ENCODE data around the gene CST9.
"Not testable (repeated sequence)": the region's sequence is repeated elsewhere in the genome, so short reads cannot be mapped to it uniquely, and the experiment has no call there.

CST9 gene

DNA sequence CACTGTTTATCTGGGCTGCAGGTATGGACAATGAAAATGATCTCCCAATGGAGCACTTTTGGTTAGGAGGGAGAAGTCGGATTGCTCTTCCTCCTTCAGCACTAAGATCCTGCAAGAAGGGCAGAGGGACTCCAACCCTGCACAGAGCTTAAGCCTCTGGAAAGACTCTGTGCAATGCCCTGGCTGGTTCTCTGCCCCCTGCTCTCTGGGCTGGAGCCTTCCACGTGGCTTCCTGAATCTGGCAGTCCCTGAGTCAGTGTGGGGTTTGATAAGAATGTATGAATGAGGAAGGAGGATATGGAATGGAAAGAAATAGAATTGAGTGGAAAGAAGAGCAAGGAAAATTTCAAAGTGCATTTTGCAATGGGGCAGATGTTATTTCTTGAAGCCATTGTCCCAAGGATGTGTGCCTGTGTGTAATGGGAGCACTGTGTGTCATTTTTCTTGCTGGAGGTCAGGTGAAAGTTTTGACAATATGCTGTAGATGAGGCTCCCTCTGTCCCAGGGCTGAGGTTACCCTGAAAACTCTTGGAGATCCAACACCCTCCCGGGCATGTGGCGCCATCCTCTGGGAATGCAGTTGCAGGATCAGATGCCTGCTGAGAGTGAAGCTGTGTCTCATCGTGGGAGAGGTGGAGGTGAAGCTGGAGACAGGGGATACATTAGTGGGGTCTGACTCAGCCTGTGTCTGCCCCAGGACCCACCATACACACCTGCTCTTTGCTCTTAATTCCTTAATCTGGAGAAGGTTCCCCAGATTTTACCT, 21.1 kb downstream of the CST9 start:
- no peak overlapping the region for H3K4me3 ChIP-seq (ENCODE audit: control insufficient read depth, low read depth, low read length)
- no peak for TF ChIP-seq CTCF (conservative IDR thresholded peaks at IDR 0.05; ENCODE audit: control insufficient read depth, insufficient read depth, low read depth, low read length)
- DNase-seq (ENCODE audit: low read depth), result no peak

DNA sequence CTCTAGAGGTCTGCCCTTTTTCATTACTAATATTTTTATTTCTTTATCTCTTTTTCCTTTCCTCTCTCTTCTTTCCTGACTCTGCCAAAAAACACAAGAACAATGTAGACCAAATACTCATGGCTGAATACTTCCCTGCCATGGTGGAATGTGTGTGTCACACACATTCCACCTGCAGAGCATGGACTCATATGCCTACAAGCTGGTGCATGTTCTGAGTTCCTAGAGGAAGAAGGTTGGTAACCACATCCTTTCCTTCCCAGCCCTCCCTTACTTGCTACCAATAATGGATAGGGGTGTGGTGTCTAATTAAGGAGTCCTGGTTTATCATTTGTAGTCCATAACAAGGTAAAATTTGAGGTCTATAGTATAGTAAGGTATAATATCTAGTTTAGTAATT, 22.2 kb downstream of the CST9 start:
- no peak for TF ChIP-seq CTCF (conservative IDR thresholded peaks at IDR 0.05; ENCODE audit: control insufficient read depth, insufficient read depth, low read depth, low read length)
- H3K4me3 ChIP-seq (ENCODE audit: control insufficient read depth, low read depth, low read length), result no peak overlapping the region

DNA sequence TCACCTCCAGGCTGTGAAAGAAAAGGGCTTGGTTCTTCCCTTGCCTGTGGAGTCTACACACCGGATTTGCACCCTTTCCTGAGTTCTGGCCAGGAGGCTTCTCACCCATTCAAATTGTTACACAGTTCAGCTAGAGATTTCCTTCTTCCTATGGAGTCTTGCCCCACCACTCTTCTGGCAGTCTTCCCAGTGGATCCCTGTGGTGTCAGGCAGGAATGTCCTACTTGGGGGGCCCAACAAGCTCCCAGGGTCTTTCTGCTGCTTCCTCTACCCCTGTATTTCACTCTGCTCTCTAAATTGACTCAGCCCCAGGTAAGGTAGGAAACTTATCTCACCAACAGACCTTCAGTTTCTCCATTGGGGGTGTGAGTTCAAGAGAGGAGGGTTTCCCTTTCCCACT, 23.4 kb downstream of the CST9 start:
- no peak for TF ChIP-seq CTCF (conservative IDR thresholded peaks at IDR 0.05; ENCODE audit: control insufficient read depth, insufficient read depth, low read depth, low read length)
- DNase-seq (ENCODE audit: low read depth), result no peak
- H3K4me3 ChIP-seq (ENCODE audit: control insufficient read depth, low read depth, low read length), result no peak overlapping the region

More for the DNA sequence above, 22.2 kb downstream of the CST9 start:
- no peak for DNase-seq (ENCODE audit: low read depth)

- not testable (repeated sequence) for H3K4me3 ChIP-seq (ENCODE audit: control insufficient read depth, low read depth, low read length); DNase-seq (ENCODE audit: low read depth)
Observed at GRCh38 chr20:23581833-23582232, 23.9 kb downstream of the CST9 start.

DNA sequence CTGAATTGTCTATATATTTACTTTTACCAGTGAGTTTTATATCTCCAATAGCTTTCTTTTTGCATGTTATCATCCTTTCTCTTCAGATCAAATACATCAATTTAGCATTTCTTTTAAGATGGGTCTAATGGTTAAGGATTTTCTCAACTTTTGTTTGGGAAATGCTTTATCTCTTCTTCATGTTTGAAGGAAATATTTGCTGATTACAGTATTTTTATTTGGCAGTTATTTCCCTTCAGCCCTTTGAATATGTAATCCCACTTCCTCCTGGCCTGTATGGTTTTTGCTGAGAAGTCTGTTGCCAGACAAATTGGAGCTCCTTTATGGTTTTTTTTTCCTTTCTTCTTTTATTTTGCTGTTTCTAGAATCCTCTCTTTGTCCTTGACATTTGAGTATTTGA, 30.7 kb downstream of the CST9 start:
- no peak for TF ChIP-seq CTCF (conservative IDR thresholded peaks at IDR 0.05; ENCODE audit: control insufficient read depth, insufficient read depth, low read depth, low read length)
- no peak overlapping the region for H3K4me3 ChIP-seq (ENCODE audit: control insufficient read depth, low read depth, low read length)
- DNase-seq (ENCODE audit: low read depth), result no peak

DNA sequence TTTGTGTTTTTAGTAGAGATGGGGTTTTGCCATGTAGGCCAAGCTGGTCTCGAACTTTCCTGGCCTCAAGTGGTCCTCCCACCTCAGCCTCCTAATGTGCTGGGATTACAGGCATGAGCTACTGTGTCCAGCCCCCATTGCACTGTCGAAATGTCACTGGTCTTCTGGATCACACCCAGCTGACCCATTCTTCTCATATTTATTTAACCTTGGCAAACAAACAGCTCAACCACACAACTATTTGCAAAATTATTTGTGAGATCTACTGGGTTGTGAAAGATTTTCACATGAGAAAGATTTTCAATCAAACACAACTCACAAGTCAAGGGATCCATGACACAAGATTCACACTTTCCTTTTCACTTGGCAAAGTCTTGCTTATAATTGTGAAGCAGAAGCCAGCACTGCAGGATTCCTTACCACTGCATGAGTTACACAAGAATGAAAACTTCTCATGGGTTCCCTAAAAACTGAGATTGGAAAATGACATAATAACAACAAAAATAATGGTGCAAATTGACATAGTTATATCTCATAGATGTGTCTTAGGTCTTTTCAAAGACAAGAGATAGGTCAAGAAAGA, 35.4 kb downstream of the CST9 start:
- no peak for DNase-seq (ENCODE audit: low read depth)
- no peak overlapping the region for H3K4me3 ChIP-seq (ENCODE audit: control insufficient read depth, low read depth, low read length)
- no peak for TF ChIP-seq CTCF (conservative IDR thresholded peaks at IDR 0.05; ENCODE audit: control insufficient read depth, insufficient read depth, low read depth, low read length)

GRCh38 chr20:23569570-23569969, 36.1 kb downstream of the CST9 start:
- DNase-seq (ENCODE audit: low read depth), result no peak
- TF ChIP-seq CTCF (conservative IDR thresholded peaks at IDR 0.05; ENCODE audit: control insufficient read depth, insufficient read depth, low read depth, low read length), result no peak
- H3K4me3 ChIP-seq (ENCODE audit: control insufficient read depth, low read depth, low read length), result no peak overlapping the region

All from fibroblast of mammary gland (primary cell).